ENCODE results near the gene PIK3CG. TPM values are rescaled to one million over a fixed set of nuclear protein-coding genes. Genes with fewer than 3 reads are reported as not detected.
"Not testable (repeated sequence)": the region's sequence is repeated elsewhere in the genome, so short reads cannot be mapped to it uniquely, and the experiment has no call there.

The PIK3CG gene
- total RNA-seq, 1 experiment from 2014 or later = 0.13 TPM

GRCh38 chr7:106829496-106829895 lies 35.6 kb upstream of the PIK3CG start:
- no peak overlapping the region for H3K27ac ChIP-seq (ENCODE audit: low read length)
- intact Hi-C loops (cut with micrococcal nuclease; ENCODE audit: unreplicated experiment) (no loop called here), in situ Hi-C loops (cut with HindIII; ENCODE audit: low pct_unique_long_range_greater_than_20kb, low sequenced_read_pairs) (no loop called here)
- no peak overlapping the region for H3K4me3 ChIP-seq (ENCODE audit: low read depth in 2 of 2, low read length in 2 of 2)
- DNase-seq (ENCODE audit: low read depth, low spot score) = no peak
- CTCF ChIA-PET = no interaction called here
- BruUV-seq (replicated peaks) = no TSS peak
- ATAC-seq = no peak
- no peaks in the 10 kb centered on the region for H3K27me3 ChIP-seq (ENCODE audit: control insufficient read depth, insufficient read depth, low read length)
- H3K36me3 ChIP-seq (ENCODE audit: control insufficient read depth, insufficient read depth, low read length) = no peaks in the 10 kb centered on the region
- POLR2A ChIA-PET = no interaction called here
- no peaks in the 10 kb centered on the region; the same call in 1 of the 2 replicates for H3K9me3 ChIP-seq (ENCODE audit: control insufficient read depth, insufficient read depth, low read depth, low read length)
- TF ChIP-seq POLR2AphosphoS5 (IDR thresholded peaks at IDR 0.05; ENCODE audit: low read depth, low read length) (no peak), SIN3A (IDR thresholded peaks at IDR 0.05; ENCODE audit: borderline replicate concordance, insufficient read depth, low read depth, low read length) (no peak), TCF7L2 (IDR thresholded peaks at IDR 0.05; ENCODE audit: low read depth, low read length) (no peak), CTCF (IDR thresholded peaks at IDR 0.05) (no peak), REST (IDR thresholded peaks at IDR 0.05; ENCODE audit: insufficient read depth in 1 of 2, low read depth in 2 of 2, low read length in 1 of 2) (no peak)
- no peaks in the 10 kb centered on the region for H3K4me1 ChIP-seq (ENCODE audit: control insufficient read depth, insufficient read depth, low read length)

GRCh38 chr7:106830896-106831295 lies 34.2 kb upstream of the PIK3CG start:
- H3K36me3 ChIP-seq (ENCODE audit: control insufficient read depth, insufficient read depth, low read length); H3K4me3 ChIP-seq (ENCODE audit: low read depth in 2 of 2, low read length in 2 of 2); ATAC-seq; H3K4me1 ChIP-seq (ENCODE audit: control insufficient read depth, insufficient read depth, low read length); DNase-seq (ENCODE audit: low read depth, low spot score); CTCF ChIA-PET; H3K27ac ChIP-seq (ENCODE audit: low read length); intact Hi-C loops (cut with micrococcal nuclease; ENCODE audit: unreplicated experiment); H3K9me3 ChIP-seq (ENCODE audit: control insufficient read depth, insufficient read depth, low read depth, low read length); in situ Hi-C loops (cut with HindIII; ENCODE audit: low pct_unique_long_range_greater_than_20kb, low sequenced_read_pairs); H3K27me3 ChIP-seq (ENCODE audit: control insufficient read depth, insufficient read depth, low read length); BruUV-seq (replicated peaks); POLR2A ChIA-PET: not testable (repeated sequence)

- Histone ChIP-seq H3K4me3 (ENCODE audit: low read depth in 2 of 2, low read length in 2 of 2) (no peak overlapping the region), H3K4me1 (ENCODE audit: control insufficient read depth, insufficient read depth, low read length) (no peaks in the 10 kb centered on the region), H3K27me3 (ENCODE audit: control insufficient read depth, insufficient read depth, low read length) (no peaks in the 10 kb centered on the region), H3K9me3 (ENCODE audit: control insufficient read depth, insufficient read depth, low read depth, low read length) (no peaks in the 10 kb centered on the region), H3K36me3 (ENCODE audit: control insufficient read depth, insufficient read depth, low read length) (no peaks in the 10 kb centered on the region), H3K27ac (ENCODE audit: low read length) (no peak overlapping the region)
- no TSS peak for BruUV-seq (replicated peaks)
- TF ChIP-seq REST (IDR thresholded peaks at IDR 0.05; ENCODE audit: insufficient read depth in 1 of 2, low read depth in 2 of 2, low read length in 1 of 2) (no peak), CTCF (IDR thresholded peaks at IDR 0.05) (no peak), POLR2AphosphoS5 (IDR thresholded peaks at IDR 0.05; ENCODE audit: low read depth, low read length) (no peak), TCF7L2 (IDR thresholded peaks at IDR 0.05; ENCODE audit: low read depth, low read length) (no peak), SIN3A (IDR thresholded peaks at IDR 0.05; ENCODE audit: borderline replicate concordance, insufficient read depth, low read depth, low read length) (no peak)
- ATAC-seq (no peak), DNase-seq (ENCODE audit: low read depth, low spot score) (no peak)
- POLR2A ChIA-PET = no interaction called here
- CTCF ChIA-PET = no interaction called here
- intact Hi-C loops (cut with micrococcal nuclease; ENCODE audit: unreplicated experiment) = no loop called here
- in situ Hi-C loops (cut with HindIII; ENCODE audit: low pct_unique_long_range_greater_than_20kb, low sequenced_read_pairs) = no loop called here
Measured at GRCh38 chr7:106836816-106837215, 28.3 kb upstream of the PIK3CG start.
